ENCODE measurements around the gene KRTAP1-1. TPM values are rescaled to one million over a fixed set of nuclear protein-coding genes. Genes with fewer than 3 reads are reported as not detected.

KRTAP1-1 gene
- total and polyA plus RNA-seq, 8 donors: not detected

GRCh38 chr17:41018541-41018940 is 22.7 kb downstream of the KRTAP1-1 start:
- no peak overlapping the region for H3K27ac ChIP-seq
- ATAC-seq (no peak), DNase-seq (no peak)
- no peaks in the 10 kb centered on the region for H3K9me3 ChIP-seq
- no peaks in the 10 kb centered on the region for H3K27me3 ChIP-seq
- TF ChIP-seq, protein P1, sequence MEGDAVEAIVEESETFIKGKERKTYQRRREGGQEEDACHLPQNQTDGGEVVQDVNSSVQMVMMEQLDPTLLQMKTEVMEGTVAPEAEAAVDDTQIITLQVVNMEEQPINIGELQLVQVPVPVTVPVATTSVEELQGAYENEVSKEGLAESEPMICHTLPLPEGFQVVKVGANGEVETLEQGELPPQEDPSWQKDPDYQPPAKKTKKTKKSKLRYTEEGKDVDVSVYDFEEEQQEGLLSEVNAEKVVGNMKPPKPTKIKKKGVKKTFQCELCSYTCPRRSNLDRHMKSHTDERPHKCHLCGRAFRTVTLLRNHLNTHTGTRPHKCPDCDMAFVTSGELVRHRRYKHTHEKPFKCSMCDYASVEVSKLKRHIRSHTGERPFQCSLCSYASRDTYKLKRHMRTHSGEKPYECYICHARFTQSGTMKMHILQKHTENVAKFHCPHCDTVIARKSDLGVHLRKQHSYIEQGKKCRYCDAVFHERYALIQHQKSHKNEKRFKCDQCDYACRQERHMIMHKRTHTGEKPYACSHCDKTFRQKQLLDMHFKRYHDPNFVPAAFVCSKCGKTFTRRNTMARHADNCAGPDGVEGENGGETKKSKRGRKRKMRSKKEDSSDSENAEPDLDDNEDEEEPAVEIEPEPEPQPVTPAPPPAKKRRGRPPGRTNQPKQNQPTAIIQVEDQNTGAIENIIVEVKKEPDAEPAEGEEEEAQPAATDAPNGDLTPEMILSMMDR (IDR thresholded peaks at IDR 0.05): no peak
- no peaks in the 10 kb centered on the region for H3K36me3 ChIP-seq
- intact Hi-C loops (cut with DNase I): no loop called here
- no peaks in the 10 kb centered on the region for H3K4me1 ChIP-seq
- no peak overlapping the region for H3K4me3 ChIP-seq

DNA sequence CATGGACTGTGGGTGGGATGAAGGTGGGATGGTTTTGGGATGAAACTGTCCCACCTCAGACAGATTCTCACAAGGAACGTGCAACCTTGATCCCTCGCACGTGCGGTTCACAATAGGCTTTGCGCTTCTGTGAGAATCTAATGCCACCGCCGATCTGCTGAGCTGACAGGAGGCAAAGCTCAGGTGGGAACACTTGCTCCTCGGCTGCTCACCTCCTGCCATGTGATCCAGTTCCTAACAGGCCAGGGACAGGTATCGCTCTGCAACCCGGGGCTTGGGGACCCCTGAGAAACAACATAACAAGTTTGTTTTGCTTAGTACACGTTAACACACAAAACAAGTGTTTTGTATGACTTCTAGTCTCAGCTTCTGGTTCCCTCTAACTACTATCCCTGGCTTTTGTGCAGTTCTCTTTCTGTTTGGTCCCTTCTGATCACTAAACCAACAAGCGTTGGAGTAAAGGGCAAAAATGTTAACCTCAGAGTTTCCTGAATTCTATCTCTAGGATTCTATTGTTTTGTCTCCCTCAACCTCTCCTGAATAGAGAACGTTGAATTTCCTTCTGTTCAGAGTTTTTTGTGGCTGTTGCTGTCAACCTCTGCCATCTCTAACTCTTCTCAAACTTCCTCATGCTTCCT is 24.6 kb downstream of the KRTAP1-1 start:
- TF ChIP-seq, protein P1 (IDR thresholded peaks at IDR 0.05): no peak
- H3K36me3 ChIP-seq: no peaks in the 10 kb centered on the region
- H3K4me3 ChIP-seq: no peak overlapping the region
- DNase-seq: no peak
- intact Hi-C loops (cut with DNase I): no loop called here
- no peak for ATAC-seq
- no peaks in the 10 kb centered on the region for H3K9me3 ChIP-seq
- H3K27me3 ChIP-seq: no peaks in the 10 kb centered on the region
- H3K4me1 ChIP-seq: no peaks in the 10 kb centered on the region
- no peak overlapping the region for H3K27ac ChIP-seq

DNA sequence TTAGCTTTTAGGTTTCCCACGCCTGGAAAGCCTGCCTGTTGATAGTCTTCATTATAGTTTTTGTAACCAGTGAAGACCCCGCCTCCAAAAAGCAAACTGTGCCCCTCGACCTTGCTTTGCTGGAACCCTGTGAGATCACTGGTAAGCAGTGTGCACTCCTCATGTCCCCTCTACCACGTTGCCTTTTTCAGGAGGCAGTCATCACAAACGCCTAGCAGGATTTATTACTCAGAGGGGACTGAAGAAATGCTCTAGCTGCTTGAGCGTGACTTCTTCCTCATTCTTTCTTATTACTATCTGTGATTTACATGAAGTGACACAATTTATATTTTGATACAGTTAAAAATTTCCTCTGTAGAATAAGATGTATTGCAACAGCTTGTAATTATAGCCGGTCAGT is 25.8 kb downstream of the KRTAP1-1 start:
- intact Hi-C loops (cut with DNase I): no loop called here

DNA sequence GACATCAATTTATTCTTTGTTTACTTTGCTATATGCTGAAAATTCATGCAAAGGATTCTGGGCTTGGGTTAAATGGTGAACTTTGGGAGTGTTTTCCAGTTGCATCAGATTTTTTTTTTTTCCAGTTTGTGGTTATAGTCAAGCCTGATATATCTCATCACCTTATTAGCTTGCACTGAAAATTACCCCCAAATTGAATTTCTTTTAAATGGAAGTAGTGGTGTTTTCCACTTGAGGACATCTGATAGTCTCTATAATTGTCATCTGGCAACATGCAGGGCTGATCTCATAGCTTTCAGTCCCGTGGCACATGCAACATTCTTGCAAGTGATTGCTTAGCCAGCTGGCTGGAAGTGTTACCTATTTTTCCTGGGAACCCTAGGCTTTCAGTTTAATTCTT is 27.6 kb downstream of the KRTAP1-1 start:
- ATAC-seq: no peak
- no peaks in the 10 kb centered on the region for H3K36me3 ChIP-seq
- TF ChIP-seq, protein P1 (IDR thresholded peaks at IDR 0.05): no peak
- H3K4me1 ChIP-seq: no peaks in the 10 kb centered on the region
- H3K9me3 ChIP-seq: no peaks in the 10 kb centered on the region
- no peaks in the 10 kb centered on the region for H3K27me3 ChIP-seq
- DNase-seq: no peak
- intact Hi-C loops (cut with DNase I): no loop called here
- no peak overlapping the region for H3K27ac ChIP-seq
- no peak overlapping the region for H3K4me3 ChIP-seq

More for the DNA sequence above, 25.8 kb downstream of the KRTAP1-1 start:
- DNase-seq (no peak), ATAC-seq (no peak)
- Histone ChIP-seq H3K9me3 (no peaks in the 10 kb centered on the region), H3K27me3 (no peaks in the 10 kb centered on the region), H3K4me3 (no peak overlapping the region), H3K4me1 (no peaks in the 10 kb centered on the region), H3K27ac (no peak overlapping the region), H3K36me3 (no peaks in the 10 kb centered on the region)
- TF ChIP-seq, protein P1 (IDR thresholded peaks at IDR 0.05): no peak

GRCh38 chr17:41013181-41013580 is 28.1 kb downstream of the KRTAP1-1 start:
- Histone ChIP-seq H3K27me3 (no peaks in the 10 kb centered on the region), H3K36me3 (no peaks in the 10 kb centered on the region), H3K4me3 (no peak overlapping the region), H3K9me3 (no peaks in the 10 kb centered on the region), H3K27ac (no peak overlapping the region), H3K4me1 (no peaks in the 10 kb centered on the region)
- no peak for DNase-seq
- TF ChIP-seq, protein P1 (IDR thresholded peaks at IDR 0.05): no peak
- no peak for ATAC-seq
- intact Hi-C loops (cut with DNase I): no loop called here
